RWPE1 (cell line): Measurements from ENCODE around the gene PLCL1.
"Not testable (repeated sequence)": the region's sequence is repeated elsewhere in the genome, so short reads cannot be mapped to it uniquely, and the experiment has no call there.

Experiments
- CTCF ChIA-PET: fragments of 350-600 bp; sonication (Branson Sonifier 250); formaldehyde crosslinking; extraction: SDS; loops from one replicate; lab custom pipeline; 2021; lab: Yijun Ruan, JAX
- POLR2A ChIA-PET: fragments of 400-600 bp; formaldehyde crosslinking; extraction: SDS; loops from one replicate; lab custom pipeline; 2020; ENCODE audit warnings: antibody characterized with exemption; ENCODE audit not compliant: low non-redundant PET; lab: Yijun Ruan, JAX
- DNase-seq: peaks from one replicate; pipeline ENCODE4 v3.0.0; 2012; ENCODE audit warnings: low spot score
- H3K27ac ChIP-seq: fragments of 450-650 bp; 2 replicates; pipeline ENCODE4 v1.5.1; 2017
- TF ChIP-seq, protein P1 (sequence below): fragments of 450-650 bp; conservative IDR thresholded peaks from 2 replicates; pipeline ENCODE4 v1.5.1; 2017; ENCODE audit warnings: low read depth, mild to moderate bottlenecking

Gene PLCL1

DNA sequence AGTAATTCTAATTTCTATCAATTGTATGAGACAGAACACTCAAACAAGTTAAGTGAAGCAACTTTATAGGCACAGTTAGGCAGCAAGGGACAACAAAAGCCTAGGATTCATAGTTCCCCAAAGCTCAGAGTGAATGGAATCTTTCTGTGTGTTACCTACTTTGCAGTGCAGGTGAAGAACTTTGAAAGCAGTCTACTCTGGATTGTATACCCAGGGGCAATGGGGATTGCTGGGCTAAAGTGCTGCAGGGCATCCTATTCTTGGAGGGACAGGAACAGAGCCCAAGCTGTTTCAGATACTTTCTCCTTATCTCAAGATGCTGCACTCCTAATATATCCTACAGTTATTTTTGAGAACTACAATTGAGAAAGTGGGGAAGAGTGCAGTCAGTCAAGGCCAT is 207.6 kb downstream of the PLCL1 start:
- TF ChIP-seq, protein P1, sequence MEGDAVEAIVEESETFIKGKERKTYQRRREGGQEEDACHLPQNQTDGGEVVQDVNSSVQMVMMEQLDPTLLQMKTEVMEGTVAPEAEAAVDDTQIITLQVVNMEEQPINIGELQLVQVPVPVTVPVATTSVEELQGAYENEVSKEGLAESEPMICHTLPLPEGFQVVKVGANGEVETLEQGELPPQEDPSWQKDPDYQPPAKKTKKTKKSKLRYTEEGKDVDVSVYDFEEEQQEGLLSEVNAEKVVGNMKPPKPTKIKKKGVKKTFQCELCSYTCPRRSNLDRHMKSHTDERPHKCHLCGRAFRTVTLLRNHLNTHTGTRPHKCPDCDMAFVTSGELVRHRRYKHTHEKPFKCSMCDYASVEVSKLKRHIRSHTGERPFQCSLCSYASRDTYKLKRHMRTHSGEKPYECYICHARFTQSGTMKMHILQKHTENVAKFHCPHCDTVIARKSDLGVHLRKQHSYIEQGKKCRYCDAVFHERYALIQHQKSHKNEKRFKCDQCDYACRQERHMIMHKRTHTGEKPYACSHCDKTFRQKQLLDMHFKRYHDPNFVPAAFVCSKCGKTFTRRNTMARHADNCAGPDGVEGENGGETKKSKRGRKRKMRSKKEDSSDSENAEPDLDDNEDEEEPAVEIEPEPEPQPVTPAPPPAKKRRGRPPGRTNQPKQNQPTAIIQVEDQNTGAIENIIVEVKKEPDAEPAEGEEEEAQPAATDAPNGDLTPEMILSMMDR, result no peak
- no peak overlapping the region for H3K27ac ChIP-seq
- DNase-seq, result no peak
- POLR2A ChIA-PET, result no interaction called here
- CTCF ChIA-PET, result no interaction called here

GRCh38 chr2:198016243-198016642 is 211.8 kb downstream of the PLCL1 start:
- TF ChIP-seq, protein P1, result no peak
- CTCF ChIA-PET, result no interaction called here
- no peak overlapping the region for H3K27ac ChIP-seq
- POLR2A ChIA-PET, result no interaction called here
- no peak for DNase-seq

GRCh38 chr2:198017068-198017467 is 212.7 kb downstream of the PLCL1 start:
- POLR2A ChIA-PET, result no interaction called here
- CTCF ChIA-PET, result no interaction called here
- H3K27ac ChIP-seq, result no peak overlapping the region
- TF ChIP-seq, protein P1, result no peak
- DNase-seq, result no peak

DNA sequence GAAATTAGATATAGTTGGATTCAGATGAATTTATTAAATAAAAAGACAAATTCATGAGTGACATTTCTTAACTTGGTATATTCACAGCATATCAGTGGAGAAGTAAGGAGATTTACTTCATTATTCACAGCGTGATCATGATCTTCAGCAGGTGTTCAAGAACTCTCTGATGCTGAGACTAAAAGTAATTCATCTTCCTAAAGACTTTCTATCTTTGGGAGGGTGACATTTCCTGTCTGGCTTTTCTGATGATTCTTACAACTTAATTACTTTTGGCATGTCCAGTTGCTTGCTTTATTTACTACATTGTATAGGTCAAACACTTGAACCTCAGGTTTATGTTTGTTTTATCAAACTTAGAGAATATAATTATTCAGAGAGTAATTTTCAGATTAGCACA is 224.6 kb downstream of the PLCL1 start:
- ChIA-PET CTCF (no interaction called here), POLR2A (no interaction called here)
- H3K27ac ChIP-seq, result no peak overlapping the region
- DNase-seq, result no peak
- TF ChIP-seq, protein P1, result no peak

GRCh38 chr2:198029576-198029975 is 225.2 kb downstream of the PLCL1 start:
- DNase-seq, CTCF ChIA-PET, H3K27ac ChIP-seq, POLR2A ChIA-PET: not testable (repeated sequence)

DNA sequence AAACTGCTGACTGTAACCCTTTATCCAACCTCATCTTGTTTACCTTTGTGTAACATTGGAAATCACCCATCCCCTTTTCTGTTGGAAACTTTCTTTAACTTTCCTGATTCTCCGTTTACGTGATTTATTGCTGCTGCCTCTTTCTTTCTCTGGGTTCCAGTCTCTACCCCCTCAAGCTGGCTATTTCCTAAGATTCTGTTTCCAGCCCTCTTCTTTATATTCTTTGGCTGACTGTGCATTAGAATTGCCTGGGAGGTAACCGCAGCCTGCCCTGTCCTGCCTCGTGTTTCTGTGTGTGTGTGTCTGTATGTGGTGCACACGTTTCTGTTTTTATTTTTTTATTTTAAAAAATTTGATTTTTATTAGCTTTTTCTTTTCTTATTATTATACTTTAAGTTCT is 229.2 kb downstream of the PLCL1 start:
- ChIA-PET CTCF (no interaction called here), POLR2A (no interaction called here)
- no peak overlapping the region for H3K27ac ChIP-seq
- no peak for DNase-seq
- TF ChIP-seq, protein P1, result no peak

DNA sequence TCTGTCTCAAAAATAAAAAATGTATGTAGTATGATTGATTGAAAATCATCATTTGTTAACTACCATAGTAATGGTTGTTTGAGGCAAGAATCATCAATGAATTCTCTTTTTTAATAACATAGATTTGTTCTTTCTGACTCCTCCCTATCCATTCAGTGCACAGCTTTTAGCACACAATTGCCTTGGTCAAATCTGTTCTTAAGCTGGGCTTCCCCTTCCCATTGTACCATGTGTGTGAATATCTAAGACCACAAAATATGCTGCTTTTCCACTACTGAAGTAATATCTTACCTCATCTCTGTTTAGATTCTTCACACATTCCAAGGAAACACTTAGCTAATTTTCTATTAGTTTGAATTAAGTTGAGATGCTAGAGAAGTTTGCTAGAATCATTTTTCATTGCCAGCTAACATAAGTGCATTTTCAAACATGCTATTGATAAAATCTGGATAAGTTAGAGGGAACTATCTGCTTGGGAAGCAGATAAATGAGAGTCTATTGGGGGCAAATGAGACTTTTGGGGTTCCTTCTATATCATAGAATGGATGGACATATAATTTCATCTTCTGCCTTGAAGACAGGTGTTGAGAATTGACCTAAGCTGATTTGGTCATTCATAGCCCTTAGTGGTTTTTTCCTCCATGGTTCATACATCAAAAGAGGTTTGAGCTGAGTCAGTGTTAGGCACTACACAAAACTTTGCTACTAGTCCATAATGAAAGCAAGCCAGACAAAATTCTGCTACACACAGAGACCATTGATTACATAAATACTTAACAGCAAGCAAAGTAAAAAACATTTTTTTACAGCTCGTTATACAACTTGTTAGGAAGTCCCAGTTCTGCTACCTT is 231.9 kb downstream of the PLCL1 start:
- POLR2A ChIA-PET, result no interaction called here
- CTCF ChIA-PET, result interaction anchor here (0.7 kb wide), 1 partner anchor 344 kb away, joined by 3 read pairs; no protein-coding TSS in a partner anchor
- no peak overlapping the region for H3K27ac ChIP-seq
- no peak for DNase-seq
- TF ChIP-seq, protein P1, result no peak
